ENCODE data around the gene DALRD3.

DALRD3 gene

GRCh38 chr3:49023775-49024174 lies 5.4 kb upstream of the DALRD3 start:
- intact Hi-C loops (cut with DNase I), result loop anchor here (5.0 to 10.0 kb wide), 3 partner anchors 36 to 391 kb away; partner anchors contain the start of genes QRICH1, RHOA and TCTA

DNA sequence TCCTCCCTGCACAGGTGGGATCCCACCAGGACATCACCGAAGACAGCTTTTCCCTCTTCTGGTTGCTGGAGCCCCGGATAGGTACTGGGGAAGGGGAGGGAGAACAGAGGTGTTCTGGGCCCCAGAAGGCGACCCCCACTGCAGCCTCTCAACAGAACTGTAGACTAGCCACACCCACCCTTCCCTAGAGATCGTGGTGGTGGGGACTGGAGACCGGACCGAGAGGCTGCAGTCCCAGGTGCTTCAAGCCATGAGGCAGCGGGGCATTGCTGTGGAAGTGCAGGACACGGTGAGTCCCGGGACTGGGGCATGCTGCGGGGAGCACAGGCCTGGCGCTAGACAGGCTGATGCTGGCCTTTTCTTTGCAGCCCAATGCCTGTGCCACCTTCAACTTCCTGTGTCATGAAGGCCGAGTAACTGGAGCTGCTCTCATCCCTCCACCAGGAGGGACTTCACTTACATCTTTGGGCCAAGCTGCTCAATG lies 4.3 kb upstream of the DALRD3 start:
- intact Hi-C loops (cut with DNase I), result loop anchor here (5.0 to 10.0 kb wide), 3 partner anchors 35 to 392 kb away; partner anchors contain the start of genes QRICH1, RHOA and TCTA
- peak in 1 of 42 donors; percentile 31 for DNase-seq

More at GRCh38 chr3:49023775-49024174, 5.4 kb upstream of the DALRD3 start:
- DNase-seq, result no peak

- intact Hi-C loops (cut with DNase I), result loop anchor here (5.0 to 10.0 kb wide), 3 partner anchors 35 to 393 kb away; partner anchors contain the start of genes QRICH1, RHOA and TCTA
- peak; percentile 79 to 97 (median 94) for DNase-seq
Measured at GRCh38 chr3:49021813-49022687, 3.7 kb upstream of the DALRD3 start, which contains the start of gene NDUFAF3. TSS of gene NDUFAF3 (plus strand) at chr3:49022121. CDS start at chr3:49022145, 24 bp downstream.

DNA sequence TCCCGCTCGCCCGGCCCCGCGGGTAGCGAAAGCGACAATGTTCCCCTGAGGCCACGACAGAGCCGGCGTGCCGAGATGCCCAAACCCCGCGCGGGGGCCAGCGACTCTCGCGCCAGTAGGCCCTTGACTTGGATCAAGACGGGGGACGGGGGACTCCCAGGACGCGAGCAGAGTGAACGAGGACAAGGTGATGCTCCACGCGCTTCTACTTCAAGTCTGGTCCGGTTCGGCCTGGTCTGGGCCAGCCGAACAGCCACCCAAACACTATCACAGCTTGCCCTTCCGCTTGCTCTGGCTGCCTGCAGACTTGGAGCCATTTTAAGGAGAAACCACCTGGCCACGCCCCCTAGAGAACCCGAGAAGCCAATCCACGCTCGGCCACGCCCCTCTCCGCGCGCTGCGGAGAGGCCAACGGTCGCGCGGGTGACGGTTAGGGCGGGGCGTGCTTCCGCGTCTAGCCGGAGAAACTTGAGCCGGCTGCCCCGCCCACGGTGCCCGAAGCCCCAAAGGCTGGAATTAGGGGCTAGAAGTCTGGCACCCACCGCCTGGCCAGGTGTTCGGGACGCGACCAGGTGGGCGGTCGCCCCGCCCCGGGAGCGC lies 2.9 kb upstream of the DALRD3 start:
- intact Hi-C loops (cut with DNase I), result loop anchor here (5.0 to 10.0 kb wide), 3 partner anchors 34 to 393 kb away; partner anchors contain the start of genes QRICH1, RHOA and TCTA

DNA sequence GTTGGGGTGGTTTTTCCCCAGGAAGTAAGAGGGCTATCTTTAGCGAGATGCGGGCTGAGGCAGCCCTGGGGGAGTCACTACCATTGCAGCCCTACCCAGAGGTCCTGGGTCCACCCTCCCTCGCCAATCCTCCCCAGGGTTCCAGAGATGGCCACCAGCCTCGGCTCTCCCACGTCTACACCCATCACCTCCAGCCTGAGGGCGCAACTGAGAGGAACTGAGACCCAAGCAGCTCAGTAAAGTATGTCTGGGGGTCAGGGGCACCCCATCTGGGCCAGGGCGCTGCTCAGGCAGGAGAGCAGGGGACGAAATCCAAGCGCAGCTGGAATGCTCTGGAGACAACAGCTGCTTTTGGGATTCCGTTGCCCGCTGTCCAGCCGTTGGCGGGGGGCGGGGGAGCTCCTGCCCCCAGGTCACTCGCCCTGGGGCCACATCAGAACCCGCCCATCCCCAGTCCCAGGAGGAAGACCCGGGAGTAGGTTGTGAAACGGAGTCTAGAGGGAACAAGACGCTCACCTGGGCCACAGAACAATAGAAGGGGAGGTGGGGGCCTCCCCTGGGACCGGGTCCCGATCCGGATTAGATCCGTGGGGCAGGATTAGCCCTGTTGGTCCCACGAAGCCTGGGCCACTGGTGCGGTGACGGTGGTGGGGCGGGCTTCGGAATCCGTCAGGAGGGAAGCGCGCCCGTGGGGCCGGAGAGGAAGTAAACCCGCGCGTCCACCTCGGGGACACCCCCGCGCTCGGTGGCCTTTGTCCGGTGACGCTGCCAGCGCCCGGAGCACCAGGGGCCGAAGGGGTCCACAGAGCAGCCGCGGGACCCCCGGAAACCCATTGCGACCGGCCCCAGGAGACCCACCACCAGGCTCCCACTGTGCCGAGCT lies 2.2 kb upstream of the DALRD3 start:
- peak in 13 of 42 donors; percentile 25 to 62 (median 42) for DNase-seq
- intact Hi-C loops (cut with DNase I), result loop anchor here (5.0 to 10.0 kb wide), 3 partner anchors 33 to 394 kb away; partner anchors contain the start of genes QRICH1, RHOA and TCTA

More for the DNA sequence above, 2.9 kb upstream of the DALRD3 start:
- DNase-seq, result peak; percentile 95 to 99 (median 98)

- intact Hi-C loops (cut with DNase I), result loop anchor here (5.0 to 10.0 kb wide), 3 partner anchors 33 to 395 kb away; partner anchors contain the start of genes QRICH1, RHOA and TCTA
- no peak for DNase-seq
Measured at GRCh38 chr3:49019941-49020329, 1.6 kb upstream of the DALRD3 start.

DNA sequence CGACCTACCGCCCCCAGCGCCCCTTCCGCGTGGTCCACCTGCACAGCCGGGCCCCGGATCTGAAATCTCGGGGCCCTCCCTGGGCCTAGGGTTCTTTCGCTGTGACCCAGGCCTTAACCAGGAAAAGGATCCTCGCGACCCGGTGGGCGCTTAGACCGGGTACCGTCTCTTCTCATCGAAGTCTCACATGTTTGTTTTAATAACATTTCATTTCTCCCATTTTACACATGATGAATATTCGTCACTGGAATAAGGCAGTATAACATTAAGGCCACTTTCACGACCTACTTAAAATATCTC lies 277 bp upstream of the DALRD3 start:
- intact Hi-C loops (cut with DNase I), result no loop called here
- DNase-seq, result peak in 1 of 42 donors; percentile 20

DNA sequence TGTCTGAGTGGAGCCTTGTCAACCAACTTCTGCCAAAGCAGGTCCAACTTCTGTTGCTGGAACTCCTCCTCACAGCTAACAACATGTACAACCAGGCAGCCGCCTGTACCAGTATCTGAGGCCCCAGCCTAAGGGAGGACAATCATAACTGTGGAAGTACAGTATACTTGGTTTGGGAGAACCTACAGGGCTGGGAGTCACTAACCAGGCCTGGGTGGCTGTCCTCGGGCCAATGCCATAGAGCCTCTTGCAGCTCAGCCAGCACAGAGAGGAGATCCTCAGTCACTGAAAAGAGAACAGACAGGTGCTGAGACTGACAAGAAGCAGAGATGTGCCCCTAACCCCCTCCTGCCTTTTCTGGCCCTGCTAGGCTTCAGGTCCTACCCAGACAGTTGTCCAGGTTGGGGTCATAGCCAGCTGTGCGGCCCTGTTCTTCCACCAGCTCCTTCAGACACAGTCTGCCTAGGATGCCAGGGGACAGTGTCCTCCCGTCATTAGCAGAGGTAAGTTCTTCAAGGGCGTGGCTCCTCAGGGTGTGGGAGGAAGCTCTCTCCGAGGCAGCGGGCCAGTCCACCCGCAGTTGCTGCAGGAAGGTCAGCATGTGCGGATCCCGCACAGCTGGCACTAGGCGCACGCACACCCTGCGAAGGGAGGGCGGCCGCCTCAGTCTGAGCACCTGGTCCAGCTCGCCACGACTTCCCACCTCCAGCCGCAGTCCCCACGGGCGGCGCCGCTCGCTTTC lies 980 bp downstream of the DALRD3 start:
- intact Hi-C loops (cut with DNase I), result no loop called here
- peak in 1 of 42 donors; percentile 15 for DNase-seq

DNA sequence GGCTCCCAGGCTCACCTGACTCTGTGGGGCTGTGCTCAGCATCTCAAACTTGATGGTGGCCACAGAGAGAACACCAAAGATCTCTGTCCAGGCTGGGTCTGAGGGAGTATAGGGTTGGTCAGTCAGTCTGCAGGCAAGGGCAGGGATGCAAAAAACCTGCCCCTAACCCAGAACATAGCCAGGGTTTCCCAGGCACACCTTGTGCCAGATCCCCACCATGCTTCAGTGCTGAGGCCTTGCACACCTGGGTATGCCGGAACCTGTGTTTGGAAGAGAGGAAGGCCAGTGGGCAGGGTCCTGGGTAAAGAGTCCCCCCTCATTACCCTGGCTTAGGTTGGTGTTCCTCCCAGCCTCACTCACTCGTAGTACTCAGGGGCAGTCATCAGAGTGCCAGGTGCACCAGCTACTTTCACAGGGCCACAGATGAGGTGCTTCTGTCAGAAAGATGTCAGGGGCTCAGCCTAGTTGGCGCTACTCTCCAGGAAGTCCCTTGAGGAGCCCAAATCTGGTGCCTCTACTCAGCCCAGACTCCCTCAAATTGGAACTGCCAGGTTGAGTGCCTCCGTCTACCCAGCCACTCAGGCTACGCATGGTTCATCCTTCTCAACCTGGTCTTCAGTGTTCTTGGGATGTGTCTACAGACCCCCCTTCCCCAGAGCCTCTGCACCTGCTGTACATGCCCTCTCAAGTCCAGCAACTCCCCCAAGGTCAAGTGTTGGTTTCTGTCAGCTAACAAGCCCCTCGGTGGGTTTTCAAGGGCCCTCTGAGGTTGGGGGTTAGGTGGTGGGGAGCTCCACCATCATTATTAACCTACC lies 1.8 kb downstream of the DALRD3 start:
- no peak for DNase-seq
- intact Hi-C loops (cut with DNase I), result no loop called here

- intact Hi-C loops (cut with DNase I), result no loop called here
- peak in 1 of 42 donors; percentile 9 for DNase-seq
Measured at GRCh38 chr3:49015765-49016164, 2.6 kb downstream of the DALRD3 start.

DNA sequence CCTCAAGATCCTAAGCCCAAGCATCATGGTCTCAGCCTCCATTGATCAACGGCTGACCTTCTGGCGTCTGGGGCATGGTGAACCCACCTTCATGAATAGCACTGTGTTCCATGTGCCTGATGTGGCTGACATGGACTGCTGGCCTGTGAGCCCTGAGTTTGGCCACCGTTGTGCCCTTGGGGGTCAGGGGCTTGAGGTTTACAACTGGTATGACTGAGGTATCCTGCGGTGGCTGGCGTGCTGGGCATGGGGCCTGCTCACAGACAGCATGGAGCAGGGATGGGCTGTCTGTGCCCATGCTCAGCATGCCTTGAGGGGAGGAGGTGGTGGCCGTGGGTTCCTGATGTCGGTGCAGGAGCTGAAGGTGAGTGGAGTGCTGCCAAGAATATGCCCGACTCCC lies 3.3 kb downstream of the DALRD3 start:
- intact Hi-C loops (cut with DNase I), result no loop called here
- DNase-seq, result no peak

DNA sequence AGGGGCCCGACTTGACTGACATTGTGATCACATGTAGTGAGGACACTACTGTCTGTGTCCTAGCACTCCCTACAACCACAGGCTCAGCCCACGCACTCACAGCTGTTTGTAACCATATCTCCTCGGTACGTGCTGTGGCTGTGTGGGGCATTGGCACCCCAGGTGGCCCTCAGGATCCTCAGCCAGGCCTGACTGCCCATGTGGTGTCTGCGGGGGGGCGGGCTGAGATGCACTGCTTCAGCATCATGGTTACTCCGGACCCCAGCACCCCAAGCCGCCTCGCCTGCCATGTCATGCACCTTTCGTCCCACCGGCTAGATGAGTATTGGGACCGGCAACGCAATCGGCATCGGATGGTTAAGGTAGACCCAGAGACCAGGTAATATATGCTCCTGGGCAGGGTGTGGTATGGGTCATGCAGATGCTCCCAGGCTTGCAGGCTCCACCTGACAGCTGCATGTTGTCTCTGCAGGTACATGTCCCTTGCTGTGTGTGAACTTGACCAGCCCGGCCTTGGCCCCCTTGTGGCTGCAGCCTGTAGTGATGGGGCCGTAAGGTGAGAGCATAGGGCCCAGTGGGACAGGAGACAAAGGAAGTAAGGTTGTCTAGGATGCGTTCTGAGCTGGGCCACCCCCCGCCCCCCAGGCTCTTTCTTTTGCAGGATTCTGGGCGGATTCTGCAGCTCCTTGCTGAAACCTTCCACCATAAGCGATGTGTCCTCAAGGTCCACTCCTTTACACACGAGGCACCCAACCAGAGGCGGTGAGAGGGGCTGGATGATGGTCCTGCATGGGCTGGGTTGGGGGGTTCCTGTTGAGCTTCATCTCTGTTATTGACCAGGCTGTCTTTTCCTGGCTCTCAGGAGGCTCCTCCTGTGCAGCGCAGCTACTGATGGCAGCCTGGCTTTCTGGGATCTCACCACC lies 4.4 kb downstream of the DALRD3 start:
- peak in 1 of 42 donors; percentile 43 for DNase-seq
- intact Hi-C loops (cut with DNase I), result no loop called here

DNA sequence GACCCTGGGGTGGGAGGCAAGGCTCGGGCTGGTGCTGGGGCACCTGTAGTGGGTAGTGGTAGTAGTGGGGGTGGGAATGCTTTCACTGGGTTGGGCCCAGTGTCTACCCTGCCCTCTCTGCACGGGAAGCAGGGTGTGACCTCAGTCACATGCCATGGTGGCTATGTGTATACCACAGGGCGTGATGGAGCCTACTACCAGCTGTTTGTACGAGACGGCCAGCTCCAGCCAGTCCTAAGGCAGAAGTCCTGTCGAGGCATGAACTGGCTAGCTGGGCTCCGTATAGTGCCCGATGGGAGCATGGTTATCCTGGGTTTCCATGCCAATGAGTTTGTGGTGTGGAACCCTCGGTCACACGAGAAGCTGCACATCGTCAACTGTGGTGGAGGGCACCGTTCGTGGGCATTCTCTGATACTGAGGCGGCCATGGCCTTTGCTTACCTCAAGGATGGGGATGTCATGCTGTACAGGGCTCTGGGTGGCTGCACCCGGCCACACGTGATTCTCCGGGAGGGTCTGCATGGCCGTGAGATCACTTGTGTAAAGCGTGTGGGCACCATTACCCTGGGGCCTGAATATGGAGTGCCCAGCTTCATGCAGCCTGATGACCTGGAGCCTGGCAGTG lies 5.2 kb downstream of the DALRD3 start:
- intact Hi-C loops (cut with DNase I), result no loop called here
- DNase-seq, result no peak

GRCh38 chr3:49012441-49013017 lies 5.9 kb downstream of the DALRD3 start:
- no peak for DNase-seq
- intact Hi-C loops (cut with DNase I), result no loop called here

DNA sequence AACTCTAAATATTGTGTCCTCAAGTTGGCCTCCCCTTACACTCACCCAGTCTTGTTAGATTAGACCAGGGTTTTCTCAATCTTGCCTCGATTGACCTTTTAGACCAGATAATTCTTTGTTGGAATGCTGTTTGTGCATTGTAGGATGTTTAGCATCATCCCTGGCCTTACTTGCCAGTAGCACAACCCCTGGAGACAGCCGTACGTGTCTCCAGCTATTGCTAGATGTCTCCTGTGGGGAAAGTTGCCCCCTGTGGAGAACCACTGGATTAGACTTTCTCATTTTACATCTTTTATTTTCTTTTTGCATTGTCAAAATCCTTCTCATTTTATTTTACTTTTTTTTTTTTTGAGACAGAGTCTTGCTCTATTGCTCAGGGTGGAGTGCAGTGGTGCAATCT lies 9.0 kb downstream of the DALRD3 start:
- no peak for DNase-seq
- intact Hi-C loops (cut with DNase I), result no loop called here

Data from head of caudate nucleus (tissue), 42 donors.